HUES48 (cell line): ENCODE results near the gene KCNE3.

Experiments used
- H3K27ac ChIP-seq: one replicate; pipeline ENCODE4 v1.7.0; 2013; ENCODE audit warnings: low read depth, low read length, inconsistent platforms
- H3K27me3 ChIP-seq: 2 replicates; pipeline ENCODE4 v1.6.1; 2013; ENCODE audit warnings: mild to moderate bottlenecking, low read length; ENCODE audit not compliant: control insufficient read depth, insufficient read depth
- H3K36me3 ChIP-seq: 2 replicates; pipeline ENCODE4 v1.6.1; 2013; ENCODE audit warnings: low read length; ENCODE audit not compliant: control insufficient read depth, insufficient read depth
- H3K4me1 ChIP-seq: 2 replicates; pipeline ENCODE4 v1.6.1; 2013; ENCODE audit warnings: mild to moderate bottlenecking, low read length; ENCODE audit not compliant: control insufficient read depth, insufficient read depth
- H3K4me3 ChIP-seq: 2 replicates; pipeline ENCODE4 v1.5.1; 2013; ENCODE audit warnings: mild to moderate bottlenecking, low read depth, low read length
- H3K9ac ChIP-seq: 2 replicates; pipeline ENCODE4 v1.6.1; 2013; ENCODE audit warnings: mild to moderate bottlenecking, low read depth, low read length, moderate library complexity
- H3K9me3 ChIP-seq: 2 replicates; pipeline ENCODE4 v1.6.1; 2013; ENCODE audit warnings: low read length; ENCODE audit not compliant: control insufficient read depth, insufficient read depth

Gene KCNE3, protein sequence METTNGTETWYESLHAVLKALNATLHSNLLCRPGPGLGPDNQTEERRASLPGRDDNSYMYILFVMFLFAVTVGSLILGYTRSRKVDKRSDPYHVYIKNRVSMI

DNA sequence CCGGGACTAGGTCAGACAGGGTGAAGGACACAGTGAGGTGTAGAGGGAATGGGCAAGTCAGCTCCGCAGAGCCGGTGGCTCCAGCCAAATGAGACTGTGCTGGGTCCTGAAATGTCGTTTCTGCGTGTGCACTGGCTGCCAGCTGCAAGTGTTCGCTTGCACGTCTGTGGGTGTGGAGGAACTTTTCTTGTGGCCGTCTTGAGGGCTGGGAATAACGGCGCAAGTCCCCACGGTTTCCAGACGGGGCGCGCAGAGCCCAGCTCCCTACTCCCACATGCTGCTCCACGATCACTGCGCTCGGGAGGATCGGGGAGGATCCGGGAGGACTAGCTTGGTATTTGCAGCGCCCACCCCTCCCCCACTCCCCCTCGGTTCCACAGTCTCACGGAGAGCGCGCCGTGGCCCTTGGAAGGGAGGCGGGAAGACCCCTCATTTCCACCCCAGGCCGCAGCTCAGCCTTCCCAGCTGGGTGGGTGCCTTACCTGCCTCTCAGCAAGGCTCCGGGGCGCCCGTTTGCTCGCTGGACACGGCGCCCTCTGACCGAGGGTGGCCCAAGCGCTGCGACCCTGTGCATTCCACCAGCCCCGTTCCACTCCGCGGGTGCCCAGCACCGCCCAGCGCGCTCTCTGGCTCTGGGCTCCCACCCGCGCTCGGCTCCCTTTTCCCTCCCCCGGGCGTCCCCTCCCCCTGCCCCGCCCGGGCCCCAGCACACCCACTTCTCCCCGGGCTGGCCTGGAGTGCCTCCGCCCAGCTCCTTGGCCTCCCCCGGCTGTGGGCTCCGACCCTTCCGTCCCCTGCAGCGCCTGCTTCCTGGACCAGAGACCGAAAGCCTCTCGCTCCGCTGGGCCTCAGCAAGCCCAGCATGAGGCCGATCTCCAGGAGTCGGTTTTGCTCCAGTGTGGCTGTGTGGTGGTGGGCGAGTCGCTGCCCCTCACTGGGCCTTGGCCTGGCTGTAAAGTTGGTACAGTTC, at the start of gene KCNE3:
TSS of gene KCNE3 (minus strand) at position 634 of the 970 bp plus-strand sequence. CDS start 9,986 bp downstream, outside the sequence.
- Histone ChIP-seq H3K9me3 (no peaks in the 10 kb centered on the region), H3K27me3 (peaks cover 23% of the 10 kb centered on the region), H3K36me3 (no peaks in the 10 kb centered on the region), H3K4me1 (peaks cover 12% of the 10 kb centered on the region), H3K27ac (no peak within 1 kb of the TSS), H3K9ac (no peak within 1 kb of the TSS), H3K4me3 (peak within 1 kb of the TSS; percentile 68)

DNA sequence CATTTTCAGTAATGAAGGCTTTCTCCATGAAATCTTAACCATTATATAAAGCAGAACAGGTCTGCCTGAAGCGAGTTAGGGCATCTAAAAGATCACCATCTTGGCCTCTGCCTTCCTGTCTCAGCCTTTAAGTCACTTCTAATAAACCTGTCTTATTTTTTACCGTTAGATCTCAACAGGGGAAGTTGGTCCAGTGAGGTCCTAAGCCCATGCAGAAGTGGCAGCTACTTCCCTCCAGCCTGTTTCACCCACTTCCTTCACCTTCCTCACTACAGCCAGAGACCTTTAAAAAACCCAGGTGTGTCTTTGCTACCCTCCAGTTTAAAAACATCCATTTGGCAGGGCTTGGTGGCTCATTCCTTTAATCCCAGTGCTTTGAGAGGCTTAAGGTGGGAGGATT, 40.2 kb upstream of the KCNE3 start:
- H3K9me3 ChIP-seq: peaks cover 4% of the 10 kb centered on the region
- H3K27ac ChIP-seq: no peak overlapping the region
- H3K4me3 ChIP-seq: no peak overlapping the region
- no peaks in the 10 kb centered on the region for H3K4me1 ChIP-seq
- no peak overlapping the region for H3K9ac ChIP-seq
- H3K27me3 ChIP-seq: no peaks in the 10 kb centered on the region
- H3K36me3 ChIP-seq: no peaks in the 10 kb centered on the region

DNA sequence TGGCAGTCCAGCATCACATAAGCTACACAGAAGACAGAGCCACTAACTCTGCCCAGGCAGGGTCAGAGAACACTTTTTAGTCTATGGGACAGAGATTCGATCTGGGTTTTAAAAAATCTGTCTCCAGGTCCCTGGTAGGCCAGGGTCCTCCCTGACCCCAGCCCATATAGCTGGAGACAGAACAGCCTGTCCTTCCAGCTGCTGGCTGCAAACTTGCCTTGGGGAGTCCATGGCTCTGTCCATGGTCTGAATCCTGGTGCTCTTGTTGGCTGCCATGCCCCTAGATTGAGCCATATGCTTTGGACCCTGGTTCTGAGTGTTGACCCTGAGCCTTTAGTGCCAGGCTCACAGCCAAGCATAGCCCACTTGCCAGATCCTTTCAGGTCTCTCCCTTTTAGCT, 39.5 kb upstream of the KCNE3 start:
- Histone ChIP-seq H3K36me3 (no peaks in the 10 kb centered on the region), H3K4me1 (no peaks in the 10 kb centered on the region), H3K27ac (no peak overlapping the region), H3K9ac (no peak overlapping the region), H3K27me3 (no peaks in the 10 kb centered on the region), H3K9me3 (peaks cover 11% of the 10 kb centered on the region), H3K4me3 (no peak overlapping the region)

DNA sequence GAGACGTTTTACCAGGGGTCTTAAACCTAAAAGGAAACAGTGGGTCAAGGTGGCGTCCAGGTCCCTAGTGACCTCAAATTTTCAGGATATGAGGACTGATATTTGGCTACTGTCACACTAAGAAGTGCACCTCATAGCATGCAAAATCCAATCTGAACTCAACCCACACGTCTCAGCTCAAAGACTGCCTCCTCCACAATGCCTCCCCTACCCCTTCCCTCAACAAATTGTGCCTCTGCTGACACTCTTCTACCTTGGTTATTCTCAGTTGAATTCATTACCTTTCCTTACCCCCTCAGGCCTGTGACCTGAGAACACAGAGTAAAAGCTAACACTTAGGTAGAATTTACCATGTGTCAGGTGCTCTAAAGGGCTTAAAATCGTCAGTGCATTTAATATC, 38.6 kb upstream of the KCNE3 start:
- no peaks in the 10 kb centered on the region for H3K36me3 ChIP-seq
- peaks cover 14% of the 10 kb centered on the region for H3K9me3 ChIP-seq
- no peaks in the 10 kb centered on the region for H3K4me1 ChIP-seq
- no peak overlapping the region for H3K4me3 ChIP-seq
- H3K27me3 ChIP-seq: no peaks in the 10 kb centered on the region
- H3K27ac ChIP-seq: no peak overlapping the region
- H3K9ac ChIP-seq: no peak overlapping the region

DNA sequence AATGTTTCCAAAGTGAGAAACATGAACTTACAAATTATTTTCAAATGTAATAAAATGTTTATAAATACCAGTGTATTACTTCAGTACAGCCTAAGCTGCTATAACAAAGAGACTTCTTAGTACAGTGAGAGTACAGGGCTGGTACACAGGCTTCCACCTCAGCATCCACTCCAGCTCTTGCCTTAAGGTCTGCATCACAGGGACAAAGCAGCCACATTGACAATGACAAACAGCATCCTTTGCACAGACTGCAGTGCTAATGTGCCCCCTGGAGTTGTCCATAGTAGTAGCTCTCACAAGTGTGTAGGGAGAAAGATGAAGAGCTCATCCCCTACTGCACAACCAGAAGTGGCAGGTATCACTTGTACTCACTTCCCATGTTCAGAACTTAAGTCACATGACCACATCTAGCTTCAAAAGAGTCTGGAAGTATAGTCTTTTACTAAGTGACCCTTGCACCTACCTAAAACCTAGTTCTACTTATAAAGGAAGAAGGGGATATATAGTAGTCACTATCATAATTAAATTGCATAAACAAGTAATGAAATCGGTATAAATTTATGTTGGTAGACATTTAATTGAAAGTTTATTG, 36.8 kb upstream of the KCNE3 start:
- Histone ChIP-seq H3K4me1 (no peaks in the 10 kb centered on the region), H3K27me3 (no peaks in the 10 kb centered on the region), H3K36me3 (no peaks in the 10 kb centered on the region), H3K9ac (no peak overlapping the region), H3K9me3 (peaks cover 14% of the 10 kb centered on the region), H3K4me3 (no peak overlapping the region), H3K27ac (no peak overlapping the region)

DNA sequence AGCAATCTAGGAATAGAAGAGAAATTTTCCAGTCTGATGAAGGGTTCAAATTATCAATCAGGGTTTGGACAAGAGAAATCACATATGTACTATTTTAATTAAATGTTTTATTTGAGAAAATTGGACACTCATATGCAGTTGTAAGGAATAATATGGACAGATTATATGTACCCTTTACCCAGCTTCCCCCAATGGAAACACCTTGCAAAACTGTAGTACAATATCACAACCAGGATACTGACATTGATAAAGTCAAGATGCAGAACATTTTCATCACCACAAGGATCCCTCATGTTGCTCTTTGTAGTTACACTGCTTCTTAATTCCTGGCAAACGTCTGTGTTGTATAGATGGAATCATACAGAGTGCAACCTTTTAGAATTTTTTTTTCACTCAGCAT, 27.6 kb upstream of the KCNE3 start:
- H3K4me1 ChIP-seq: peaks cover 7% of the 10 kb centered on the region
- H3K27me3 ChIP-seq: no peaks in the 10 kb centered on the region
- H3K9ac ChIP-seq: no peak overlapping the region
- H3K9me3 ChIP-seq: no peaks in the 10 kb centered on the region
- no peak overlapping the region for H3K27ac ChIP-seq
- H3K36me3 ChIP-seq: no peaks in the 10 kb centered on the region
- H3K4me3 ChIP-seq: no peak overlapping the region

DNA sequence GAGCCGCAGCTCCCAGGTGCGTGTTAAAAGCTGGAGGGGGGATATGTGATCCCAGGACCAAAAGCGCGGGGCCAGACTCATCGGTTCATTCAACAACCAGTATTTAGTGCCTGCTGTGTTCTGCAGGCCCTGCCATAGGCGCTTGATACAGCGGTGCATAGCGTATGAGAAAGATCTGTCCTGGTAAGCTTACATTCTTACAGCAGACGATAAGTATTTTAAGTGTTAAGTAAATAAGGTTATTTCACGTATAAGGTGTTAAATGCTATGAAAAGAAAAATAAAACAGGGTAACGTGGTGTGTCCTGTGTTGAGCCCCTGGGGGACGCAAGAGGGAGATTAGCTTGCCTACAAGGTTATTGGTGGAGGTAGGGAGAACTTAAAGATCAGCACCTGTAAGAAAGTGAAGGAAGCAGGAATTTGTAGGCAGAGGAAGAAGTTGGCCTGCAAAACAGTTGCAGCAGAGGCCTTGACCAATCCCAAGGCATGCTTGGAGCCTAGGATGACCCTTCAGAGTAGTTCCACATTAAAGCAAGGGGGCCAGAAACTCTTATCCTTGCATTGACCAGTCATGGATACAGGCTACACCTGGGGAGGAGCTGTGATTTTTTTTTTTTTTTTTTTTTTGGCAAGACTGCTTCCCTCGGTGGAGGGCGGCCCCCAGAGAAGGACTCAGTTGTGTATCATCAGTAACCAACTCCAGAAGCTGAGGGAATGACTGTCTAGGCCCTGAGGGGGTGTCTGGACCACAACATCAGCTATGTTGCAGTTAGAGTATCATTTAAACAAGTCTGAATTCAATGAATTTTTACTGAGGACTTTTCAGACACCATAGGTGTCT, 26.7 kb upstream of the KCNE3 start:
- Histone ChIP-seq H3K4me1 (peaks cover 7% of the 10 kb centered on the region), H3K4me3 (peak overlapping the region; percentile 77), H3K9me3 (no peaks in the 10 kb centered on the region), H3K27ac (peak overlapping the region; percentile 98), H3K36me3 (no peaks in the 10 kb centered on the region), H3K27me3 (no peaks in the 10 kb centered on the region), H3K9ac (peak overlapping the region; percentile 57)

DNA sequence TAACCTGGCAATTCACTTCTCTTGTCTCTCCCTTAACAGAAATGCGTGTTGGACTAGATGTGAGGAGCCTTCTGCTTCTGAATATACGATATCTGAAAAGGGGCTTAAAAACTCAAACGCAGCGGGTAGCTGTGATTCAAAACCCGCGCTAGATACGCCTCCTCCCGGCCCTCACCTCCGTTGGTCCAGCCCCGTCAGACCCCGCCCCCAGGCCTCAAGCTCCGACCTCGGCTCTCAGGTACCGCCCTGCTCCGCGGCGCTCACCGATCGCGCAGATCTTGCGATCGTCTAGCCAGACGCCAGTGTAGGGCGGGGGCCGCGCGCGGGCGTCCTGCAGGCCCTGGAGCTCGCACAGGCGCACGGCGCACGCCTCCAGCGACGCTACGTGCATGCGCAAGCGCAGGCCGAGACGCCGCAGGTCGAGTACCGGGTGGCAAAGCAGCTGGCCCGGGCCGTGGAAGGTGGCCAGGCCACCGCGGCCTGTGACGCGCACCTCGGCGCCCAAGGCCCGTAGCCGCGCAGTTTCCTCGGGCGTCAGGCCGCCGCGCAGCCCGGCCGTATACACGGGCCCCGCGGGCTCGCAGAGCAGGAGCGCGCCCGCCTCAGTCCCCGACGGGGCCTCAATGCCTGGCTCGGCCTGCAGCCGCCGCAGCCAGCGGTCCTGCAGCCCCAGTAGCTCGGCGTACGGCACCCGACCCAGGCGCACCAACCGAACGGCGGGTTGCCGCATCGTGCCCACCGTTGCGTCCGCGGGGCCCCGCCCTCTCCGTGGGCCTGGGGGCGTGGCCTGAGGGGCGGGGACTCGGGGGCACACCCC, 25.8 kb upstream of the KCNE3 start, which contains the start of gene LIPT2:
TSS of gene LIPT2 (minus strand) at position 751 of the 817 bp plus-strand sequence. CDS start at position 730, 21 bp downstream.
- no peaks in the 10 kb centered on the region for H3K27me3 ChIP-seq
- H3K9me3 ChIP-seq: no peaks in the 10 kb centered on the region
- H3K4me3 ChIP-seq: peak within 1 kb of the TSS; percentile 77
- no peaks in the 10 kb centered on the region for H3K36me3 ChIP-seq
- peaks cover 7% of the 10 kb centered on the region for H3K4me1 ChIP-seq
- H3K27ac ChIP-seq: peak within 1 kb of the TSS; percentile 98
- peak within 1 kb of the TSS; percentile 93 for H3K9ac ChIP-seq

DNA sequence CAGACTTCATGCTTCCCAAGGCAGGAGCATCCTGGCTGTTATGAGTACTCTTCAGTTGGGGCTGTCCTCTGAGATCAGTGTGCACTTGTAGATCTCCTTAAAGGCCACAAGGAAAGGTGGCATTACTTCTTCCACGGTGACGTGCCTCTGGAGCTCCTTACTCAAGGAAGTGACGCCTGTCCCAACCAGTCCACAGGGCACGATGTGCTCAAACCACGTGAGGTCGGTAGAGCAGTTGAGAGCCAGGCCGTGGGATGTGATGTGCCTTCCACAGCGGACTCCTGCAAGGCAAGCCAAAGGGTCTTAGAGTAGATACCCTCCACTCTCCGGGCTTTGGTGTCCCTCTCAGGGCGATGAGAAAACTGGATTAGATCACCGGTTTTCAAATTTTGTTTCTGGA, 24.7 kb upstream of the KCNE3 start:
- Histone ChIP-seq H3K4me3 (no peak overlapping the region; the same call in 1 of the 2 replicates), H3K27me3 (no peaks in the 10 kb centered on the region), H3K27ac (peak overlapping the region; percentile 22), H3K9me3 (no peaks in the 10 kb centered on the region), H3K9ac (no peak overlapping the region), H3K4me1 (peaks cover 7% of the 10 kb centered on the region), H3K36me3 (no peaks in the 10 kb centered on the region)

DNA sequence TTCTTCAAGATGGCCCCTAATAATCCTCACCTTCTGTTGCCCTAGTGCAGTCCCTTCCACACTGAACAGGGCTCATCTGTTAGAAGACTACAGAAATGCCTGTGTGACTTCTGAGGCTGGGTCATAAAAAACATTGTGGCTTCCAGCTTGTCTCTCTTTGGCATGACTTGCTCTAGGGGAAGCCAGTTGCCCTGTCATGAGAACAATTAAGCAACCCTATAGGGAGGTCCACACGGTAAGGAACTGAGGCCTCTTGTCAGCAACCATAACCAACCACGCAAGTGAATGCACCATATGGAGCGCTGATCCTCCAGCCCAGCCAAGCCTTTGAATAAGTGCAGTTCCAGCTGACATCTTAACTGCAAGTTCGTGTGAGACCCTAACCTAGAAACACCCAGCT, 23.6 kb upstream of the KCNE3 start:
- Histone ChIP-seq H3K4me1 (peaks cover 7% of the 10 kb centered on the region), H3K27me3 (no peaks in the 10 kb centered on the region), H3K9ac (no peak overlapping the region), H3K9me3 (no peaks in the 10 kb centered on the region), H3K4me3 (no peak overlapping the region), H3K36me3 (no peaks in the 10 kb centered on the region), H3K27ac (no peak overlapping the region)
